Neural crest cell (in vitro differentiated cells): ENCODE measurements around the gene MLYCD. TPM values are rescaled to one million over a fixed set of nuclear protein-coding genes. Genes with fewer than 3 reads are reported as not detected.

Experiments
- DNase-seq: peaks from one replicate; pipeline ENCODE4 v3.0.0; 2021; ENCODE audit warnings: low read depth, mixed read lengths, low spot score
- H3K27ac Mint-ChIP-seq: one replicate; pipeline ENCODE4 v1.8.0; 2021; ENCODE audit warnings: mild to moderate bottlenecking, mixed read lengths; ENCODE audit not compliant: unreplicated experiment
- H3K27me3 Mint-ChIP-seq: 2 replicates; pipeline ENCODE4 v1.8.0; 2021; ENCODE audit warnings: low read depth, mild to moderate bottlenecking, mixed read lengths
- H3K36me3 Mint-ChIP-seq: 2 replicates; pipeline ENCODE4 v1.8.0; 2021; ENCODE audit warnings: low read depth, mild to moderate bottlenecking, mixed read lengths
- H3K4me1 Mint-ChIP-seq: 2 replicates; pipeline ENCODE4 v1.8.0; 2021; ENCODE audit warnings: mixed read lengths
- H3K4me3 Mint-ChIP-seq: one replicate; pipeline ENCODE4 v1.8.0; 2021; ENCODE audit warnings: mild to moderate bottlenecking, mixed read lengths
- H3K9me3 Mint-ChIP-seq: 2 replicates; pipeline ENCODE4 v1.8.0; 2021; ENCODE audit warnings: mixed read lengths
- total RNA-seq: library from RNA; stranded (reverse); gene quantifications from 2 replicates; pipeline ENCODE4 v1.2.1, GENCODE V29; 2021
- TF ChIP-seq, protein P1 (sequence below): fragments of 200-600 bp; sonication (generic); conservative IDR thresholded peaks from 2 replicates; pipeline ENCODE4 v1.5.0; 2021; ENCODE audit warnings: antibody characterized with exemption, mild to moderate bottlenecking

Gene MLYCD
- total RNA-seq, 1 donor from 2014 or later: 5.2 TPM

DNA sequence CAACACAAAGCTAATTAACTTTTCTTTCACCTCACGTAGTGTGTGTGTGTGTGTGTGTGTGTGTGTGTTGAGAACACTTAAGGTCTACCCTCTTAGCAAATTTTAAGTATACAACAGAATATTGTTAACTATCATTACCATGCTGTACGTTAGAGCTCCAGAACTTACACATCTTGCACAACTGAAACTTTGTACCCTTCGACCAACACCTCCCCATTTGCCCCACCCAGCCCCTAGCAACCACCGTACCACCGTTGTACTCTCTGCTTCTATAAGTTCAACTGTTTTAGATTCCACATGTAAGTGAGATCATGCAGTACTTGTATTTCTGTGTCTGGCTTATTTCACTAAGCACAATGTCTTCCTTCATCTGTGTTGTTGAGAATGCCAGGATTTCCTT, 28.1 kb upstream of the MLYCD start:
- Mint-ChIP-seq H3K4me1 (no peaks in the 10 kb centered on the region), H3K27ac (no peak overlapping the region)

DNA sequence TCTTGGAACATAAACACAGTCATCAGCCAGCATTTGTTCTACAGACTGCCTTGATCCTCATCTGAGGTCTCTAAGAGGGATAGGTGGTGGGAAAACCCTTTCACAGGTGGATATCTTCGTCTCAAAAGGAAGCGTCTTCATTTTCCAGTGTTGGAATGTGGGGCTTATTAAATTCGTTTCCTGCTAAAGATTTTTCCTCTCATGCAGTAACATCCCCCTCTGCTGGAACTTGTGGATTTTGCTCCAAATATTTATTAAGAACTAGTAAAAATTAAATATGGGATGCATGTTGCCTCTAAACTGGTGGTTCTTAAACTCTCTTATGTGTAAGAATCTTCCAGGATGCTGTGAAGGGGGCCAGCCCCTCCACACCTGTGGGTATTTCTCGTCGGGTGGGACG, 20.1 kb upstream of the MLYCD start:
- Mint-ChIP-seq H3K36me3 (no peaks in the 10 kb centered on the region), H3K27ac (no peak overlapping the region), H3K27me3 (no peaks in the 10 kb centered on the region), H3K4me3 (no peak overlapping the region), H3K9me3 (no peaks in the 10 kb centered on the region), H3K4me1 (peaks cover 5% of the 10 kb centered on the region)
- TF ChIP-seq, protein P1, sequence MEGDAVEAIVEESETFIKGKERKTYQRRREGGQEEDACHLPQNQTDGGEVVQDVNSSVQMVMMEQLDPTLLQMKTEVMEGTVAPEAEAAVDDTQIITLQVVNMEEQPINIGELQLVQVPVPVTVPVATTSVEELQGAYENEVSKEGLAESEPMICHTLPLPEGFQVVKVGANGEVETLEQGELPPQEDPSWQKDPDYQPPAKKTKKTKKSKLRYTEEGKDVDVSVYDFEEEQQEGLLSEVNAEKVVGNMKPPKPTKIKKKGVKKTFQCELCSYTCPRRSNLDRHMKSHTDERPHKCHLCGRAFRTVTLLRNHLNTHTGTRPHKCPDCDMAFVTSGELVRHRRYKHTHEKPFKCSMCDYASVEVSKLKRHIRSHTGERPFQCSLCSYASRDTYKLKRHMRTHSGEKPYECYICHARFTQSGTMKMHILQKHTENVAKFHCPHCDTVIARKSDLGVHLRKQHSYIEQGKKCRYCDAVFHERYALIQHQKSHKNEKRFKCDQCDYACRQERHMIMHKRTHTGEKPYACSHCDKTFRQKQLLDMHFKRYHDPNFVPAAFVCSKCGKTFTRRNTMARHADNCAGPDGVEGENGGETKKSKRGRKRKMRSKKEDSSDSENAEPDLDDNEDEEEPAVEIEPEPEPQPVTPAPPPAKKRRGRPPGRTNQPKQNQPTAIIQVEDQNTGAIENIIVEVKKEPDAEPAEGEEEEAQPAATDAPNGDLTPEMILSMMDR: peak; percentile 71
- DNase-seq: peak; percentile 22

More for the DNA sequence above, 28.1 kb upstream of the MLYCD start:
- no peak for DNase-seq
- Mint-ChIP-seq H3K4me3 (no peak overlapping the region), H3K27me3 (peaks cover 38% of the 10 kb centered on the region), H3K36me3 (no peaks in the 10 kb centered on the region), H3K9me3 (peaks cover 9% of the 10 kb centered on the region)
- TF ChIP-seq, protein P1: no peak

DNA sequence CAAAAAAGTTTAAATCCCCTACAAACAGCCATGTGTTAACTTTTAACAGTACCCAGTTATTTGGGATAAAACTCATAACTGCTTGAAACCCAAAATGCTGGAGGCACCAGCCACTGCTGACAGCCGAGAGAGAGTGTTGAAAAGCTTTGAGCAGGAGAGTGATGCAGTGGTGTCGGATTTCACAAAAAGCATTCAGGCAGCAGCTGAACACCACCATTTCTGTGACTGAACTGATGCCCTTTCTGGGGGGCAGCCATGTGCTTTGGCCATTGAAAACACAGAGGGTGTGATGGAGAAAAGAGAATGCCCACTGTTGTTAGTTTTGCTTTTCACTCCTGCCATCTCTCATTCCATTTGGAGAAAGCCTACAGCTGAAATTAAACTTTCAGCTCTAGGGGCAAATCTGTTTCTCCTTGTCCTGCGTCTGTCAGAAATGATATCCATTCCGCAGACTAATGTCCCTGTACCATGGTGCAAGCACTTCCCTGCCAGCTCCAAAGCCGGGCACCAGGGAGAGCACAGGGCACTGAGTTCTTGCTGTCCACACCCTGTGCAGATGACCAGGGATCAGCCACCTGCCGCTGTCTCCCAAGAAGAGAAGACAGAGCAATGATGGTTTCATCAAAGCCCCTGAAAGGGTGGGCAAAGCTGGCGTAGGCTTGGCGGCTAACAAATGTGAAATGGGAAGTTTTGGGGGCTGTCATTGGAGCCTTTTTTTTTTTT, 16.6 kb upstream of the MLYCD start:
- H3K36me3 Mint-ChIP-seq: no peaks in the 10 kb centered on the region
- no peaks in the 10 kb centered on the region for H3K9me3 Mint-ChIP-seq
- no peak overlapping the region for H3K27ac Mint-ChIP-seq
- peaks cover 16% of the 10 kb centered on the region for H3K4me1 Mint-ChIP-seq
- TF ChIP-seq, protein P1: no peak
- no peaks in the 10 kb centered on the region for H3K27me3 Mint-ChIP-seq
- no peak overlapping the region for H3K4me3 Mint-ChIP-seq
- DNase-seq: no peak

DNA sequence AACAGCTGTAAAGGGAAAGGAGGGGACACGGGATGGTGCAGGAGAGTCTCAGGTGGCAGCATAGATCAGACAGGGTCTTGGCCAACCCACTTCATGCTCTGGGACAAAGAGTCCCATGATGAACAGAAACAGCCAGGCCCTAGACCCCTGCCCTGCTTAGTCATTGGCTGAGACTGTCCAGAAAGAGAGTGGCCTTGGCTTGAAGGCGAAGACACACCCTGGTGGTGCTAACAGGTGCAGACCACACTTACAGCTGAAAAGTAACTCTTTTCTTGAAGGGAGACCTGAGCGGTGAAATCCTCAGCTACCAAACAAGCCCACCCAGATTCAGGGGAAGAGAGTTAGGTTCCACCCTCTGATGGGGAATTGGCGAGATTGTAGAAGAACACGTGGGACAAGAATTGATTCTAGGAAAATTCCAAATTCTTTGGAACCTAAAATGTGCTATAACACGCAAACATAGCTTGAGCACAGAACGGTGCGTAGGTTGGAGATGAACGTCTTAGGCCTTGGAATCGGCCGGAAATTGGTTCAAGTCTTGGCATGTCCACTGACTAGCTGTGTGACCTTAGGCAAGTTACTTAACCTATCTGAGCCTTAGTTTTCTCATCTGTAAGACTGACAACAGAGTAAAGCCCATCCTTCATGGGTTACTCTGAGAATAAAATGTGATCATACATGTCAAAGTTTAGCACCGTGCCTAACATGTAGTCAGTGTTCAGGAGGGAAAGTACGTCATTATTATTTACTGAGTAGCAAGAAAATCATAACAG, 12.5 kb upstream of the MLYCD start:
- no peak overlapping the region for H3K27ac Mint-ChIP-seq
- no peak overlapping the region for H3K4me3 Mint-ChIP-seq
- DNase-seq: no peak
- TF ChIP-seq, protein P1: no peak
- H3K36me3 Mint-ChIP-seq: no peaks in the 10 kb centered on the region
- H3K27me3 Mint-ChIP-seq: no peaks in the 10 kb centered on the region
- H3K9me3 Mint-ChIP-seq: peaks cover 4% of the 10 kb centered on the region
- peaks cover 29% of the 10 kb centered on the region for H3K4me1 Mint-ChIP-seq

DNA sequence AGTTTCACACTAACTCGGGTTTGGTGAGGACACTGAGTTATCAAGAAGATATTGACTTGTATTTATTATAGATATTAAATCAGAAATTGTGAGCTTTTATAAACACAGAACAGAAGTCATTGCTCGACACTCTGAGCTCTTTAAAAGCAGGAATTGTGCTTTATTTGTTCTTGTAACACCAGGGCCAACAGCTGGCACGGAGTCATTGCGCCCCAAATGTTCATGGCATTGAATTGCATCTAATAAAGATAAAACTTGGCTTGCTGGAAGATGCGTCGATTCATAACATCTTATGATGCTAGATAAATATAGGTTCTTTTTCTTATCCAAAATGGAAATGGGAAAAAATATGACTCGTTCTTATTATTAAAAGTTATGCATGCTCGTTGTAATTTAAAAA, 11.8 kb upstream of the MLYCD start:
- Mint-ChIP-seq H3K4me1 (peaks cover 25% of the 10 kb centered on the region), H3K36me3 (no peaks in the 10 kb centered on the region), H3K9me3 (peaks cover 8% of the 10 kb centered on the region), H3K4me3 (peak overlapping the region; percentile 1), H3K27me3 (no peaks in the 10 kb centered on the region), H3K27ac (no peak overlapping the region)
- DNase-seq: no peak
- TF ChIP-seq, protein P1: peak; percentile 36
